Neural cell (in vitro differentiated cells): ENCODE results near the gene RAB6C.
"Not testable (repeated sequence)": the region's sequence is repeated elsewhere in the genome, so short reads cannot be mapped to it uniquely, and the experiment has no call there.

Source experiments
- CTCF ChIP-seq: fragments of 450-650 bp; IDR thresholded peaks from 2 replicates; pipeline ENCODE4 v1.5.1; 2014; ENCODE audit warnings: antibody characterized with exemption, mild to moderate bottlenecking, moderate library complexity; ENCODE audit not compliant: poor library complexity, severe bottlenecking
- EP300 ChIP-seq: fragments of 450-650 bp; conservative IDR thresholded peaks from 2 replicates; pipeline ENCODE4 v1.6.1; 2014; ENCODE audit warnings: antibody characterized with exemption, mild to moderate bottlenecking, moderate library complexity; ENCODE audit not compliant: poor library complexity, severe bottlenecking
- EZH2 ChIP-seq: fragments of 200-600, 300-800 bp; shearing (Covaris generic), sonication (generic); IDR thresholded peaks from 2 replicates; pipeline ENCODE4 v1.6.1; 2014; ENCODE audit warnings: antibody characterized with exemption, low read length, borderline replicate concordance, mild to moderate bottlenecking; ENCODE audit not compliant: insufficient read depth, poor library complexity, severe bottlenecking
- MXI1 ChIP-seq: fragments of 450-650 bp; conservative IDR thresholded peaks from 2 replicates; pipeline ENCODE4 v1.6.1; 2014; ENCODE audit warnings: antibody characterized with exemption, mild to moderate bottlenecking; ENCODE audit not compliant: poor library complexity, severe bottlenecking
- POLR2AphosphoS5 ChIP-seq: IDR thresholded peaks from 2 replicates; pipeline ENCODE4 v1.6.1; 2012
- RAD21 ChIP-seq: fragments of 450-650 bp; conservative IDR thresholded peaks from 2 replicates; pipeline ENCODE4 v1.6.1; 2014; ENCODE audit warnings: antibody characterized with exemption, mild to moderate bottlenecking, moderate library complexity
- SMC3 ChIP-seq: fragments of 450-650 bp; conservative IDR thresholded peaks from 2 replicates; pipeline ENCODE4 v1.6.1; 2014; ENCODE audit warnings: antibody characterized with exemption, mild to moderate bottlenecking, moderate library complexity; ENCODE audit not compliant: poor library complexity

DNA sequence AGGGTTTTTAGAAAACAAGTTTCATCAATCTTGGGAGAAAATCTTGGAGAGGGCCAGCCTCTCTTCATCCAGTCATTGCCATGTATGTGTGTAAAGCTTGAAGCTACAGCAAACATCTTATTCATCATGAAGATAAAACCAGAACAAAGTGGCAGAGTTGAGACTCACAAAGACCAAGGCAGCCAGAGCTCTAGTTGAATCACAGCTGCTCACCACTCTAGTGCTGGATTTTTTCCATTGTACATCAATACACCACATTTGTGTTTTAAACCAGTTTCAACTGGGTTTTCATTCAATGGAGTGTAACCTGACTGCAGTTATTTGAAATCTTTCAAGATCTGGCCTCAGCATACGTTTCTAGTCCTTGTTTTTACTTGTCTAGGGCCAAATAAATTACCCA lies 40.6 kb downstream of the RAB6C start:
- not testable (repeated sequence) for TF ChIP-seq CTCF, RAD21, POLR2AphosphoS5, EZH2, EP300, SMC3, MXI1
